GM12878 (cell line): ENCODE measurements around the gene FAM222A. TPM values are rescaled to one million over a fixed set of nuclear protein-coding genes. Genes with fewer than 3 reads are reported as not detected.

Experiments
- ATAC-seq: fragments of 200-7000 bp; cut with Tn5 transposase; 3 replicates; pipeline ENCODE4 v1.9.1; 2020; ENCODE audit warnings: mild to moderate bottlenecking, moderate library complexity
- BruUV-seq: library from RNA; stranded (reverse); fragments of 400-500 nt; replicated peaks from 2 replicates; lab custom pipeline; 2021; lab: Mats Ljungman, UMichigan
- CTCF ChIA-PET: fragments of 300-600 bp; sonication (Branson Sonifier 250); formaldehyde crosslinking; extraction: SDS; loops from one replicate; lab custom pipeline; 2021; ENCODE audit warnings: inconsistent platforms; lab: Yijun Ruan, JAX
- POLR2A ChIA-PET: fragments of 350-600 bp; formaldehyde crosslinking; extraction: SDS; loops from one replicate; lab custom pipeline; 2021; ENCODE audit warnings: inconsistent platforms; lab: Charles Lee
- RAD21 ChIA-PET: fragments of 300-600 bp; sonication (Branson Sonifier 250); formaldehyde crosslinking; loops from one replicate; lab custom pipeline; 2023; ENCODE audit warnings: antibody characterized with exemption; ENCODE audit not compliant: unreplicated experiment; lab: Charles Lee
- SMC1A ChIA-PET: fragments of 300-600 bp; sonication (Branson Sonifier 250); formaldehyde crosslinking; loops from one replicate; lab custom pipeline; 2023; ENCODE audit not compliant: unreplicated experiment, uncharacterized antibody; lab: Charles Lee
- DNase-seq: peaks from one replicate; pipeline ENCODE4 v3.0.0-alpha.2; 2011; ENCODE audit warnings: low read depth, low spot score
- FAIRE-seq: peaks from 3 replicates; lab custom pipeline; 2011; peaks lifted over from hg19 to GRCh38; lab: Jason Lieb, UNC
- H2AFZ ChIP-seq: 2 replicates; pipeline ENCODE4 v1.6.0; 2011; ENCODE audit warnings: low read depth, low read length, control low read depth; ENCODE audit not compliant: control insufficient read depth
- H3K27ac ChIP-seq: 2 replicates; pipeline ENCODE4 v1.5.1; 2011; ENCODE audit warnings: control low read depth; ENCODE audit not compliant: control insufficient read depth, insufficient read depth
- H3K27me3 ChIP-seq, 2 experiments: replicated peaks in 1 of 2; 2 replicates each; pipeline versions ENCODE4 v1.6.0 to v1.6.1; 2011; ENCODE audit warnings: low read length in 1 of 2; ENCODE audit not compliant: control insufficient read depth in 2 of 2, insufficient read depth in 2 of 2
- H3K36me3 ChIP-seq, 2 experiments: 2 replicates each; pipeline ENCODE4 v1.5.1; 2011; ENCODE audit warnings: low read length in 1 of 2; ENCODE audit not compliant: control insufficient read depth in 2 of 2, insufficient read depth in 2 of 2
- H3K4me1 ChIP-seq: 2 replicates; pipeline ENCODE4 v1.6.1; 2011; ENCODE audit warnings: mild to moderate bottlenecking, low read length, moderate library complexity, mixed read lengths; ENCODE audit not compliant: control insufficient read depth, insufficient read depth
- H3K4me2 ChIP-seq: 2 replicates; pipeline ENCODE4 v1.6.0; 2011; ENCODE audit warnings: control low read depth; ENCODE audit not compliant: control insufficient read depth, insufficient read depth
- H3K4me3 ChIP-seq: fragments of 200-600 bp; sonication (generic); 2 replicates; pipeline ENCODE4 v1.5.1; 2016
- H3K79me2 ChIP-seq: 2 replicates; pipeline ENCODE4 v1.6.0; 2011; ENCODE audit warnings: low read length; ENCODE audit not compliant: control insufficient read depth, insufficient read depth
- H3K9ac ChIP-seq: 2 replicates; pipeline ENCODE4 v1.8.0; 2011; ENCODE audit warnings: low read length, control low read depth, mixed read lengths; ENCODE audit not compliant: control insufficient read depth, insufficient read depth
- H3K9me3 ChIP-seq: replicated peaks from 3 replicates; pipeline ENCODE4 v1.5.1; 2011; ENCODE audit warnings: mild to moderate bottlenecking, low read length; ENCODE audit not compliant: control insufficient read depth, insufficient read depth
- H4K20me1 ChIP-seq: 2 replicates; pipeline ENCODE4 v1.6.0; 2011; ENCODE audit not compliant: control insufficient read depth, insufficient read depth
- BCL11A ChIP-seq: IDR thresholded peaks from 2 replicates; pipeline ENCODE4 v1.6.1; 2011; ENCODE audit warnings: low read depth, low read length
- BCL3 ChIP-seq: IDR thresholded peaks from 2 replicates; pipeline ENCODE4 v1.6.1; 2011; ENCODE audit warnings: borderline replicate concordance, low read depth, mild to moderate bottlenecking, moderate library complexity, low read length; ENCODE audit not compliant: insufficient read depth, poor library complexity, severe bottlenecking
- E2F8 ChIP-seq: fragments of 450-650 bp; IDR thresholded peaks from 2 replicates; pipeline ENCODE4 v1.6.1; 2018; ENCODE audit warnings: mild to moderate bottlenecking, low read depth, moderate library complexity; ENCODE audit not compliant: partially characterized antibody
- ELK1 ChIP-seq: IDR thresholded peaks from 2 replicates; pipeline ENCODE4 v1.6.1; 2012; ENCODE audit warnings: low read depth, low read length, improper control_type of control experiment
- EP300 ChIP-seq, 2 experiments: fragments of 150-350 bp in 1 of 2; IDR thresholded peaks; 2 replicates each; pipeline ENCODE4 v1.6.1; 2011 to 2012; ENCODE audit warnings: low read depth in 2 of 2, low read length in 2 of 2, borderline replicate concordance in 1 of 2, improper control_type of control experiment in 1 of 2, inconsistent platforms in 1 of 2; ENCODE audit not compliant: control insufficient read depth in 1 of 2
- HSF1 ChIP-seq: fragments of 150-350 bp; IDR thresholded peaks from 2 replicates; pipeline ENCODE4 v1.6.1; 2014; ENCODE audit warnings: mild to moderate bottlenecking, low read depth, low read length
- KAT2A ChIP-seq: conservative IDR thresholded peaks from 2 replicates; pipeline ENCODE4 v1.6.1; 2011; ENCODE audit warnings: low read depth, low read length; ENCODE audit not compliant: control insufficient read depth
- NFYA ChIP-seq: IDR thresholded peaks from 2 replicates; pipeline ENCODE4 v1.6.1; 2011; ENCODE audit warnings: low read depth, mild to moderate bottlenecking, low read length, improper control_type of control experiment, borderline replicate concordance
- RB1 ChIP-seq: fragments of 450-650 bp; formaldehyde crosslinking; IDR thresholded peaks from 2 replicates; pipeline ENCODE4 v1.6.1; 2017; ENCODE audit warnings: mild to moderate bottlenecking, borderline replicate concordance
- SMARCA5 ChIP-seq: fragments of 450-650 bp; IDR thresholded peaks from 2 replicates; pipeline ENCODE4 v1.6.1; 2017; ENCODE audit warnings: mild to moderate bottlenecking
- TCF12 ChIP-seq: IDR thresholded peaks from 2 replicates; pipeline ENCODE4 v1.6.1; 2011; ENCODE audit warnings: low read depth, mild to moderate bottlenecking, low read length
- ZZZ3 ChIP-seq: IDR thresholded peaks from 2 replicates; pipeline ENCODE4 v1.6.1; 2011; ENCODE audit warnings: low read depth; ENCODE audit not compliant: control insufficient read depth, insufficient read length
- WGBS: methylation state at CpG from one replicate; pipeline ENCODE4 v1.1.6; 2016; ENCODE audit warnings: low lambda C conversion rate; ENCODE audit not compliant: insufficient replicate concordance, insufficient coverage; ENCODE audit errors: missing lambda C conversion rate; 5-methylcytosine and 5-hydroxymethylcytosine counted together
- in situ Hi-C: fragments of 300-500 bp; cut with MboI; formaldehyde crosslinking; loops from 9 replicates; pipeline ENCODE4 v1.14.3; 2018; ENCODE audit warnings: mixed read lengths
- intact Hi-C: fragments of 100-400 bp; cut with micrococcal nuclease; formaldehyde crosslinking; loops from one replicate; pipeline ENCODE4 v1.14.2; 2022; ENCODE audit not compliant: unreplicated experiment
- polyA plus RNA-seq, 11 experiments: library from polyadenylated mRNA; depleted of rRNA in 4 of 11; unstranded in 6 of 11; stranded (reverse) in 5 of 11; fragments of >200 nt; fragmentation: Nextera tagmentation in 4 of 11; fragmentation: Illumina TruSeq in 1 of 11; extraction: Ambion mirVana in 4 of 11; extraction: Trizol in 1 of 11; gene quantifications; 1 replicate in 1 of 11; 2 replicates in 10 of 11; pipeline versions ENCODE4 v1.2.1 to v1.2.3, GENCODE V29; 2011 to 2016; ENCODE audit warnings: inconsistent platforms in 2 of 11, missing spikeins in 2 of 11, low read depth in 1 of 11
- total RNA-seq, 4 experiments: library from RNA; depleted of rRNA in 3 of 4; stranded (reverse); fragments of >200 nt in 3 of 4; fragmentation: Illumina TruSeq in 1 of 4; extraction: Trizol in 1 of 4; gene quantifications; 2 replicates each; pipeline versions ENCODE4 v1.2.1 to v1.2.3, GENCODE V29; 2013 to 2021
- TF ChIP-seq, protein P1 (sequence below): fragments of 450-650 bp; IDR thresholded peaks from 2 replicates; pipeline ENCODE4 v1.6.1; 2016; ENCODE audit warnings: mild to moderate bottlenecking

Gene FAM222A
- total and polyA plus RNA-seq, 10 of the 15 experiments (the other 5 are each of a cell fraction or from before 2014, with no cell fraction given): 0.04 to 0.49 (median 0.14) TPM; not detected in 3

DNA sequence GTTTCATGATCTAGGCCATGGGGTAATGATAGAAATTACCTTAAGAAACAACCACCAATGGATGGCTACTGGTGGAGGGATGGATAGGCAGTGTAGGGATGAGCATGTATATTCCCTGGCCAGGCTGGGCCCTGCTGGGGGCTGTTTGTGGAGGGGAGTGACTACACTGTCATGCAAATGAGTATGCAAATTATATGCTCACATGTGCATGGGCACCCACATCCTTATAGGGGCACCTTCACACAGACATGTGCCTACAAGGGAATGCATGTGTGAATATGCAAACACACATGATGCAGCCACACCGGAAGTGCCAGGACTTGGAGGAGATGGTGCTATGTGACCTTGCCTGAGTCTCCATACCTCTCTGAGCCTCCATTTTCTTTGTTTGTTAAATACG is 39.7 kb upstream of the FAM222A start:
- CTCF ChIA-PET: no interaction called here
- no TSS peak for BruUV-seq
- whole genome bisulfite sequencing: 61% methylated on average over 2 of the region's 2 CpGs
- no peaks in the 10 kb centered on the region for H3K9me3 ChIP-seq
- H3K9ac ChIP-seq: no peak overlapping the region
- H3K27ac ChIP-seq: no peak overlapping the region
- no peak overlapping the region for H3K4me2 ChIP-seq
- DNase-seq: no peak
- FAIRE-seq: no peak
- H2AFZ ChIP-seq: no peak overlapping the region
- intact Hi-C loops (no loop called here), in situ Hi-C loops (no loop called here)
- no peak overlapping the region for H3K4me3 ChIP-seq
- H3K79me2 ChIP-seq: no peaks in the 10 kb centered on the region
- H4K20me1 ChIP-seq: no peaks in the 10 kb centered on the region
- RAD21 ChIA-PET: no interaction called here
- POLR2A ChIA-PET: interaction anchor here (0.6 kb wide), 1 partner anchor 186 kb away, joined by 3 read pairs; no protein-coding TSS in a partner anchor
- H3K4me1 ChIP-seq: no peaks in the 10 kb centered on the region
- peaks cover 0 to 3% of the 10 kb centered on the region in 2 experiments; a peak in 1 of 4 replicates for H3K27me3 ChIP-seq
- ATAC-seq: no peak
- SMC1A ChIA-PET: no interaction called here
- no peaks in the 10 kb centered on the region for H3K36me3 ChIP-seq
- TF ChIP-seq NFYA: no peak
- no peak for TF ChIP-seq TCF12
- no peak for TF ChIP-seq BCL11A
- no peak for TF ChIP-seq SMARCA5
- no peak for TF ChIP-seq ZZZ3
- TF ChIP-seq BCL3: no peak
- TF ChIP-seq EP300 (IDR thresholded peaks at IDR 0.05; ENCODE audit: borderline replicate concordance in 1 of 2, control insufficient read depth in 1 of 2, low read depth in 2 of 2, low read length in 2 of 2): no peak
- TF ChIP-seq KAT2A: no peak
- no peak for TF ChIP-seq RB1
- TF ChIP-seq HSF1: no peak
- TF ChIP-seq E2F8: no peak
- TF ChIP-seq ELK1: no peak
- TF ChIP-seq, protein P1, sequence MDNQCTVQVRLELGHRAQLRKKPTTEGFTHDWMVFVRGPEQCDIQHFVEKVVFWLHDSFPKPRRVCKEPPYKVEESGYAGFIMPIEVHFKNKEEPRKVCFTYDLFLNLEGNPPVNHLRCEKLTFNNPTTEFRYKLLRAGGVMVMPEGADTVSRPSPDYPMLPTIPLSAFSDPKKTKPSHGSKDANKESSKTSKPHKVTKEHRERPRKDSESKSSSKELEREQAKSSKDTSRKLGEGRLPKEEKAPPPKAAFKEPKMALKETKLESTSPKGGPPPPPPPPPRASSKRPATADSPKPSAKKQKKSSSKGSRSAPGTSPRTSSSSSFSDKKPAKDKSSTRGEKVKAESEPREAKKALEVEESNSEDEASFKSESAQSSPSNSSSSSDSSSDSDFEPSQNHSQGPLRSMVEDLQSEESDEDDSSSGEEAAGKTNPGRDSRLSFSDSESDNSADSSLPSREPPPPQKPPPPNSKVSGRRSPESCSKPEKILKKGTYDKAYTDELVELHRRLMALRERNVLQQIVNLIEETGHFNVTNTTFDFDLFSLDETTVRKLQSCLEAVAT: no peak
